HEK293T (cell line): Measurements from ENCODE around the gene SIM1.

Experiments
- CTCF ChIA-PET: fragments of 350-600 bp; formaldehyde crosslinking; extraction: SDS; loops from one replicate; lab custom pipeline; 2021; ENCODE audit warnings: antibody characterized with exemption, inconsistent platforms; lab: Yijun Ruan, JAX
- POLR2A ChIA-PET: fragments of 350-600 bp; formaldehyde crosslinking; extraction: SDS; loops from one replicate; lab custom pipeline; 2020; ENCODE audit warnings: antibody characterized with exemption, inconsistent platforms; lab: Yijun Ruan, JAX
- DNase-seq: peaks from one replicate; pipeline ENCODE4 v3.0.0; 2012; ENCODE audit warnings: mixed read lengths; ENCODE audit errors: extremely low spot score
- ARNT ChIP-seq: fragments of 450-650 bp; IDR thresholded peaks from 2 replicates; pipeline ENCODE4 v1.6.1; 2017; ENCODE audit warnings: mild to moderate bottlenecking
- BHLHE40 ChIP-seq: fragments of 450-650 bp; IDR thresholded peaks from 2 replicates; pipeline ENCODE4 v1.6.1; 2016; ENCODE audit warnings: mild to moderate bottlenecking, moderate library complexity, borderline replicate concordance
- CTBP1 ChIP-seq: fragments of 450-650 bp; IDR thresholded peaks from 2 replicates; pipeline ENCODE4 v1.6.1; 2016; ENCODE audit warnings: borderline replicate concordance
- ELF4 ChIP-seq: fragments of 450-650 bp; IDR thresholded peaks from 2 replicates; pipeline ENCODE4 v1.6.1; 2017; ENCODE audit warnings: antibody characterized with exemption
- FOXA1 ChIP-seq: fragments of 450-650 bp; IDR thresholded peaks from 2 replicates; pipeline ENCODE4 v1.6.1; 2016; ENCODE audit warnings: mild to moderate bottlenecking
- FOXK2 ChIP-seq: fragments of 450-650 bp; IDR thresholded peaks from 2 replicates; pipeline ENCODE4 v1.6.1; 2016; ENCODE audit warnings: mild to moderate bottlenecking
- FOXM1 ChIP-seq: fragments of 450-650 bp; IDR thresholded peaks from 2 replicates; pipeline ENCODE4 v1.6.1; 2017; ENCODE audit warnings: mild to moderate bottlenecking, borderline replicate concordance
- HDGF ChIP-seq: fragments of 450-650 bp; IDR thresholded peaks from 2 replicates; pipeline ENCODE4 v1.6.1; 2017; ENCODE audit warnings: antibody characterized with exemption, borderline replicate concordance
- L3MBTL2 ChIP-seq: fragments of 450-650 bp; conservative IDR thresholded peaks from 2 replicates; pipeline ENCODE4 v1.6.1; 2016; ENCODE audit warnings: mild to moderate bottlenecking
- LEF1 ChIP-seq: fragments of 450-650 bp; IDR thresholded peaks from 2 replicates; pipeline ENCODE4 v1.6.1; 2017; ENCODE audit warnings: mild to moderate bottlenecking, borderline replicate concordance
- NFRKB ChIP-seq: fragments of 450-650 bp; IDR thresholded peaks from 2 replicates; pipeline ENCODE4 v1.6.1; 2016; ENCODE audit warnings: mild to moderate bottlenecking, moderate library complexity
- SP1 ChIP-seq: fragments of 450-650 bp; IDR thresholded peaks from 2 replicates; pipeline ENCODE4 v1.6.1; 2017
- SUZ12 ChIP-seq: fragments of 450-650 bp; IDR thresholded peaks from 2 replicates; pipeline ENCODE4 v1.6.1; 2016; ENCODE audit warnings: mild to moderate bottlenecking
- TARDBP ChIP-seq: fragments of 450-650 bp; IDR thresholded peaks from 2 replicates; pipeline ENCODE4 v1.6.1; 2016
- ZNF384 ChIP-seq: fragments of 450-650 bp; IDR thresholded peaks from 2 replicates; pipeline ENCODE4 v1.6.1; 2016
- TF ChIP-seq, protein P1 (sequence below): fragments of 450-650 bp; IDR thresholded peaks from 2 replicates; pipeline ENCODE4 v1.6.1; 2016

Gene SIM1

GRCh38 chr6:100432136-100432535 is 32.6 kb downstream of the SIM1 start:
- CTCF ChIA-PET = interaction anchor here (1.3 kb wide), 1 partner anchor 29 kb away, joined by 7 read pairs; no protein-coding TSS in a partner anchor
- POLR2A ChIA-PET = no interaction called here
- no peak for DNase-seq
- no peak for TF ChIP-seq ZNF384
- no peak for TF ChIP-seq LEF1
- no peak for TF ChIP-seq SP1
- TF ChIP-seq FOXA1 = no peak
- no peak for TF ChIP-seq ARNT
- TF ChIP-seq L3MBTL2 = no peak

- POLR2A ChIA-PET = no interaction called here
Measured at GRCh38 chr6:100430962-100431361, 33.8 kb downstream of the SIM1 start.

DNA sequence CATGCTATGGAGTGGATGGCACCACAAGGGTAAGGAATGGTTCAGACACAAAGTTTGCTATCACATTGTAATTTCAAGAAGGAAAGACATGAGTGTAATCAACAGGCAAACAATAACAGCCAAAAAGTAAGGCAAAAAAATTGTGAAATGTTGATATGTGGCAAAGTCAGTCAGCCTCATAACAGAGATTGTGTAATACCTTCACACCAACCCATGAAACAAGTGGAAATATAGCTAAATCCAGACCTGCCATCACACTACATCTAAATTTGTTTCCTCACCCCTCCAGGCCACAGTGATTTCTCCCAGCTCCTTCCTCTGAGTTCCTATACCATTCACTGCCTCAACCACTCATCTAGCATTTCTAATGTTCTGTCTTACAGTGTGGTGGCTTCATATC is 37.3 kb downstream of the SIM1 start:
- ChIA-PET CTCF (no interaction called here), POLR2A (no interaction called here)
- no peak for TF ChIP-seq FOXA1
- TF ChIP-seq SP1 = no peak
- TF ChIP-seq NFRKB = no peak
- TF ChIP-seq FOXM1 = no peak
- TF ChIP-seq HDGF = no peak
- TF ChIP-seq LEF1 = no peak
- no peak for TF ChIP-seq TARDBP
- TF ChIP-seq ARNT = no peak
- no peak for TF ChIP-seq L3MBTL2
- TF ChIP-seq, protein P1, sequence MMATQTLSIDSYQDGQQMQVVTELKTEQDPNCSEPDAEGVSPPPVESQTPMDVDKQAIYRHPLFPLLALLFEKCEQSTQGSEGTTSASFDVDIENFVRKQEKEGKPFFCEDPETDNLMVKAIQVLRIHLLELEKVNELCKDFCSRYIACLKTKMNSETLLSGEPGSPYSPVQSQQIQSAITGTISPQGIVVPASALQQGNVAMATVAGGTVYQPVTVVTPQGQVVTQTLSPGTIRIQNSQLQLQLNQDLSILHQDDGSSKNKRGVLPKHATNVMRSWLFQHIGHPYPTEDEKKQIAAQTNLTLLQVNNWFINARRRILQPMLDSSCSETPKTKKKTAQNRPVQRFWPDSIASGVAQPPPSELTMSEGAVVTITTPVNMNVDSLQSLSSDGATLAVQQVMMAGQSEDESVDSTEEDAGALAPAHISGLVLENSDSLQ = no peak
- no peak for TF ChIP-seq SUZ12
- TF ChIP-seq ELF4 = no peak
- no peak for DNase-seq

More at GRCh38 chr6:100430962-100431361, 33.8 kb downstream of the SIM1 start:
- no peak for DNase-seq
- CTCF ChIA-PET = no interaction called here
- TF ChIP-seq HDGF (no peak), NFRKB (no peak), ELF4 (no peak), SP1 (no peak)

DNA sequence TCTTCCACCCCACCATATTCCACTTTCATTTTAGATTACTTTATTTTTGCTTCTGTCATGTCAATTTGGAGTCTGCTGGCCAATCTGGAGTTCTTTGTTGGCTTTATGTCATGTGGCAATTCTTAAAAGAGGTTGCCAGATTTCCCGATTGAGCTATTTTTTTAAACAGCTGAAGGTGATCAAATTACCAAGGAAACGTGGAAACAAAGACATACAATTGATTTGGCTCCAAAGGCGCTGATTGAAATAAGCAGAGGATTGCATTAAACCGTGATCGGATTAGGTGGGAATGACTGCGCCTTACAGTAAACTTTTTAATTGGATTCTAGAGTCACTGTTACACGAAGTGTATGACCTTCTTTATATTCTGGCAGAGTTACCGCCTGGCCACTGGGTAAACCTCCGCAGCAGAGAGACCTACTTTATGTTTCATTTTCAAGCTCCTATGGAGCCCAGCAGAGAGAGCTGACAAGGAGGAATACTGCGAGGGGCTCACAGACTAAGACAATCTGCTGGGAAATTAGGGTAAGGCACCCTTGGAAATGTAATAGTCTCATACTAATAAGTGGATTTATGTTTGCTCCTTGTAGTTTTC is 37.9 kb downstream of the SIM1 start:
- DNase-seq = no peak
- CTCF ChIA-PET = no interaction called here
- POLR2A ChIA-PET = no interaction called here
- no peak for TF ChIP-seq L3MBTL2

DNA sequence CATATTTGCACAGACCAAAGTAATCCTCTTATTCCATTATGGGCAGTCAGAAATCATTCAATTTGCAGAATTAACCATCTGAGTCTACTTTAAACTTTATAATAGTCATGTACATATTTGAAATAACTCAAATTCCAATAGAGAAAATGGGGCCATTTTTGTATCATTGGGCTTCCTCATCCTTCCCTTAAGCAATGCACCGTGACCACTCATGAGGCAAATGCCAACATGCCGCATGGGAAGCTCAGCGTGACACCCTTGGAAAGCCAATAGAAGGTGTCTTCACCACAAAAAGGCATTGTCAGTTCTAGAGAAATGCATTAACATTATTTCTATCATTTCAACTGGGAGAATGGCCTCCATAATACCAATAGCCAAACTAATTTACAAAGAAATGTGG is 38.5 kb downstream of the SIM1 start:
- TF ChIP-seq FOXM1 = no peak
- no peak for TF ChIP-seq FOXK2
- TF ChIP-seq SUZ12 = no peak
- no peak for TF ChIP-seq CTBP1
- no peak for TF ChIP-seq L3MBTL2
- TF ChIP-seq HDGF = no peak
- TF ChIP-seq ELF4 = no peak
- TF ChIP-seq LEF1 = no peak
- no peak for TF ChIP-seq ARNT
- no peak for TF ChIP-seq TARDBP
- no peak for TF ChIP-seq ZNF384
- TF ChIP-seq NFRKB = no peak
- TF ChIP-seq BHLHE40 = no peak
- no peak for TF ChIP-seq FOXA1
- TF ChIP-seq, protein P1 = no peak
- TF ChIP-seq SP1 = no peak
- ChIA-PET CTCF (no interaction called here), POLR2A (no interaction called here)
- DNase-seq = no peak

GRCh38 chr6:100420711-100421110 is 44.0 kb downstream of the SIM1 start:
- TF ChIP-seq LEF1 (no peak), NFRKB (no peak), TARDBP (no peak), ARNT (no peak), FOXM1 (no peak), ZNF384 (no peak), SP1 (no peak), L3MBTL2 (no peak), FOXA1 (no peak), HDGF (no peak), BHLHE40 (no peak), SUZ12 (no peak), CTBP1 (no peak), ELF4 (no peak), FOXK2 (no peak)
- TF ChIP-seq, protein P1 = no peak
- POLR2A ChIA-PET = no interaction called here
- DNase-seq = no peak
- CTCF ChIA-PET = interaction anchor here (0.9 kb wide), 1 partner anchor 40 kb away, joined by 3 read pairs; no protein-coding TSS in a partner anchor

DNA sequence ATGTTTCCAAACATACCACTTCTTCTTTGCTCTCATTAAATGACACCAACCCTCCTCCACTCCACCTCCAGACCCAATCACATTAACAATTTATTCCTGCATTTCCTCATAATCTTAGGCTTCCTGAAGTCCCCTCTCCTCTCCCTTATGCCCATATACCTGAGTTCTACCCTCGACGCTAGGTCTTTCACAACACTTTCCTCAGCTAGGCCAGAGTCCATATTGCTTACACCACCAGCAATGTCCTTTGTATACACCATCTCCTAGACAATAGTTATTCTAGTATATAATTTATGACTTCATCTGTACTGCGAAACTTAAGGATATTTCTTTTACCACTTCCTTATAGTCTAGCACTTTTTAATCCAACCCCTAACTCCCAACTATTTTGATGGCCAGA is 47.7 kb downstream of the SIM1 start:
- CTCF ChIA-PET = no interaction called here
- DNase-seq = no peak
- TF ChIP-seq BHLHE40 = no peak
- TF ChIP-seq FOXK2 = no peak
- TF ChIP-seq LEF1 = no peak
- TF ChIP-seq TARDBP = no peak
- no peak for TF ChIP-seq HDGF
- TF ChIP-seq SUZ12 = no peak
- TF ChIP-seq FOXA1 = no peak
- no peak for TF ChIP-seq L3MBTL2
- TF ChIP-seq, protein P1 = no peak
- no peak for TF ChIP-seq CTBP1
- no peak for TF ChIP-seq ARNT
- no peak for TF ChIP-seq SP1
- TF ChIP-seq ELF4 = no peak
- TF ChIP-seq FOXM1 = no peak
- no peak for TF ChIP-seq NFRKB
- TF ChIP-seq ZNF384 = no peak
- POLR2A ChIA-PET = no interaction called here
